Amniotic stem cell (primary cell): ENCODE data around the gene ZBTB47.

Source experiments
- DNase-seq: peaks from one replicate; lab custom pipeline; 2025; lab: John Stamatoyannopoulos, UW

ZBTB47 gene

GRCh38 chr3:42712688-42713372, 59.3 kb downstream of the ZBTB47 start:
- DNase-seq: no peak

DNA sequence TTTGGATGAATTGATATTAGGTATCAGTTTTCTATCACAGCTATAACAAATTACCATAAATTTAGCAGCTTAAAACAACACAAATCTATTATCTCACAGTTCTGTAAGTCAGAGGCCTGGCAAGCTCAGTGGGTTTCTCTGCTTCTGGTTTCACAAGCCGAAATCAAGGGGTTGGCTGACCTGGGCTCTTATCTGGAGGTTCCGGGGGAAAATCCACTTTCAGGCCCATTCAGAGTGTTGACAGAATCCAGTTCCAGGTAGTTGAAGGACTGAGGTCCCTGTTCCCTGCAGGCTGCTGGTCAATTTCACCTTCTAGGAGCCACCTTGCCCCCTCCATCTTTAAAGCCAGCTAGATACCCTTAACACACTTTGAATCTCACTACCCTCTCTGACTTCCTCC, 60.2 kb downstream of the ZBTB47 start:
- DNase-seq: no peak

- no peak for DNase-seq
Measured at GRCh38 chr3:42714171-42714852, 60.8 kb downstream of the ZBTB47 start.
